ENCODE data around the gene DPP4. TPM values are rescaled to one million over a fixed set of nuclear protein-coding genes. Genes with fewer than 3 reads are reported as not detected.
A peak's percentile ranks its signal among the peaks of the same experiment; 100 is the strongest.

Gene DPP4
- polyA plus RNA-seq, 1 experiment, result 10.3 TPM

- Histone ChIP-seq H3K27me3 (ENCODE audit: control insufficient read depth, insufficient read depth, low read length) (no peaks in the 10 kb centered on the region), H3K36me3 (ENCODE audit: control insufficient read depth, insufficient read depth, low read length) (no peaks in the 10 kb centered on the region), H3K4me3 (ENCODE audit: low read depth, low read length) (no peak overlapping the region)
- peak; percentile 78 for DNase-seq (ENCODE audit: low read depth)
- no peak for TF ChIP-seq CTCF (IDR thresholded peaks at IDR 0.05; ENCODE audit: insufficient read depth, low read depth, low read length)
- ChIA-PET CTCF (interaction anchor here (0.5 to 1.7 kb wide), 3 partner anchors 12 to 33 kb away, joined by 3 to 5 read pairs (median 3); no protein-coding TSS in a partner anchor), POLR2A (no interaction called here)
Observed at GRCh38 chr2:162025121-162025911, 48.7 kb downstream of the DPP4 start.

GRCh38 chr2:162022290-162022945, 51.6 kb downstream of the DPP4 start:
- H3K36me3 ChIP-seq (ENCODE audit: control insufficient read depth, insufficient read depth, low read length), result no peaks in the 10 kb centered on the region
- TF ChIP-seq CTCF (IDR thresholded peaks at IDR 0.05; ENCODE audit: insufficient read depth, low read depth, low read length), result no peak
- ChIA-PET CTCF (interaction anchor here (1.2 to 1.5 kb wide), 4 partner anchors 8 to 100 kb away, joined by 3 to 7 read pairs (median 4); no protein-coding TSS in a partner anchor), POLR2A (no interaction called here)
- no peak overlapping the region for H3K4me3 ChIP-seq (ENCODE audit: low read depth, low read length)
- DNase-seq (ENCODE audit: low read depth), result no peak
- H3K27me3 ChIP-seq (ENCODE audit: control insufficient read depth, insufficient read depth, low read length), result no peaks in the 10 kb centered on the region

DNA sequence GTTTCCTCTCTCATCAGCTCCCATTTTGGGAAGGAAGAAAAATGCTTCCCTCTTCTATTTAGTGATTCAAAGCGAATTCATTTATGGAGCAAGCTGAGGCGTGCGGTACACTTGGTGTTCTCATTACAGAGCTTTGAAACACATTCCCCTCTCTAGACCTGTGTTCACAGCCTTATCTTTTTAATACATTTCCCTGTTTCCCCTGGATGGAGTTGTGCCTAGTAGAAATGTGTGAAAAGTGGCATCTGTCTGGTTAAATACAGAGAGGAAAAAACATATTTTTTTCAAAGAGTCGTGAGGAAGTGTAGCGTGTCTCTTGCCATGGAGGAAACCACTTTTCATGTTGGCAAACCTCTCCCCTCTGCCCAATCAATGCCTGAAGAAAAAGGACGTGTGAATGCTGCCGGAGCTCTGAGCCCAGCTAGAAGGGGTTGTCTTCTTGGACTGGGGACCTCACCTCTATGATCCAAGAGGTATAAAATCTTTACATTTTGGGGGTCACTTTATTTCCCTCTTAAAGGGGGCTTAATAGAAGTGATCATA, 52.4 kb downstream of the DPP4 start:
- ChIA-PET CTCF (no interaction called here), POLR2A (no interaction called here)
- no peaks in the 10 kb centered on the region for H3K36me3 ChIP-seq (ENCODE audit: control insufficient read depth, insufficient read depth, low read length)
- DNase-seq (ENCODE audit: low read depth), result no peak
- no peak for TF ChIP-seq CTCF (IDR thresholded peaks at IDR 0.05; ENCODE audit: insufficient read depth, low read depth, low read length)
- no peak overlapping the region for H3K4me3 ChIP-seq (ENCODE audit: low read depth, low read length)
- no peaks in the 10 kb centered on the region for H3K27me3 ChIP-seq (ENCODE audit: control insufficient read depth, insufficient read depth, low read length)

DNA sequence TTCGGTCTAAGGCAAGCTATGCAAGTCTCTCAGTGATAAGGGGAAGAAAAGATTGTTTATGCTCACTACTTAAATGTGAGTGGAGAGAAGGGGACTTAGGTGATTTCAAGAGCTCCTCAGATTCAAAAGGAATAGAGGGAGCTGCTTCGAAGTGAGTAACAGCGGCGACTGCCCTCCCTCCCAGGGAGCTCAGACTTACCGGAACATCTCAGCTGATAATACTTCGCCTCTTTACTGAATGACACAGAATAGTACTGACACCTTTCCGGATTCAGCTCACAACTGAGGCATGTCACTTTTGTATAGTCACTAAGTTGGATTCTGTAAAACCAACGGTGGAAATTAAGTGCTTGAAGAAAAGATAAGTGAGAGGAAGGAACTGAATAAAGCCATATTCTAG, 55.5 kb downstream of the DPP4 start:
- TF ChIP-seq CTCF (IDR thresholded peaks at IDR 0.05; ENCODE audit: insufficient read depth, low read depth, low read length), result no peak
- CTCF ChIA-PET, result interaction anchor here (0.6 to 1.6 kb wide), 5 partner anchors 11 to 275 kb away, joined by 3 to 5 read pairs (median 3); no protein-coding TSS in a partner anchor

DNA sequence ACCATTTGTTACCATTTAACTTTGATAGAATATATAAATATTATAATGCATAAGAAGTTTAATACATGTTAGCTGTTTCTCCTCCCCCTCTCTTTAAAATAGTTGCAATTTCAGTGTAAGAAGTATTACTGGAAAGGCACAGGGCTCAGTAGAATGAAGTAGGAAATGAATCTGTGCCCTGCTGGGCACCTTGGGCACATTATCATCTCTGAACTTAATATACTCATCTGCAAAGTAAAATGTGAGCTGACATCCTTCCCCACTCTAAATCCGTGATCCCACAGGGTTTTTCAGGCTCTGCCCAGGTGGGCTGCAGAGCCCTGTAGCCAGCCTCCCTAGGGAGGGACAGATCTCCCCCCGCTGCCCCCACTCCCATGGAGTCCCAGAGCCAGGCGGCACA, 56.8 kb downstream of the DPP4 start:
- no peak for DNase-seq (ENCODE audit: low read depth)
- ChIA-PET CTCF (interaction anchor here (0.8 kb wide), 1 partner anchor 283 kb away, joined by 3 read pairs; no protein-coding TSS in a partner anchor), POLR2A (no interaction called here)
- H3K36me3 ChIP-seq (ENCODE audit: control insufficient read depth, insufficient read depth, low read length), result no peaks in the 10 kb centered on the region
- TF ChIP-seq CTCF (IDR thresholded peaks at IDR 0.05; ENCODE audit: insufficient read depth, low read depth, low read length), result no peak
- H3K4me3 ChIP-seq (ENCODE audit: low read depth, low read length), result no peak overlapping the region
- no peaks in the 10 kb centered on the region for H3K27me3 ChIP-seq (ENCODE audit: control insufficient read depth, insufficient read depth, low read length)

More for the DNA sequence above, 55.5 kb downstream of the DPP4 start:
- POLR2A ChIA-PET, result no interaction called here
- H3K4me3 ChIP-seq (ENCODE audit: low read depth, low read length), result no peak overlapping the region
- no peak for DNase-seq (ENCODE audit: low read depth)
- no peaks in the 10 kb centered on the region for H3K36me3 ChIP-seq (ENCODE audit: control insufficient read depth, insufficient read depth, low read length)
- H3K27me3 ChIP-seq (ENCODE audit: control insufficient read depth, insufficient read depth, low read length), result no peaks in the 10 kb centered on the region
